ENCODE results near the gene TUBD1. TPM values are rescaled to one million over a fixed set of nuclear protein-coding genes. Genes with fewer than 3 reads are reported as not detected.

Gene TUBD1
- total and polyA plus RNA-seq, 2 donors (not counting 1 experiment from before 2014, with no cell fraction given): 5.7 to 20.0 TPM

DNA sequence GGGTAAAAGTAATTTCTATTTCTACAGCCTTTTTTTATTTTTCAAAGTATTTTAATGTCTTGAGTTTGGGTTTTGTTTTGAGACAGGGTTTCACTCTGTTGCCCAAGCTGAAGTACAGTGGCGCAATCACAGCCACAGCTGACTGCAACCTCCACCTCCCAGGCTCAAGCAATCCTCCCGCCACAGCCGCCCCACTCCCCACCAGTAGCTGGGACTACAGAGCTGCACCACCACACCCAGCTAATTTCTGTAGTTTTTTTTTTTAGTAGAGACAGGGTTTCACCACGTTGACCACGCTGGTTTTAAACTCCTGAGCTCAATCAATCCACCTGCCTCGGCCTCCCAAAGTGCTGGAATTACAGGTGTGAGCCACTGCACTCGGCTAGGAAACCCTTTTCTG lies 44.0 kb downstream of the TUBD1 start:
- CTCF ChIA-PET: interaction anchor here (1.6 to 3.2 kb wide), 4 partner anchors 10 to 62 kb away, joined by 3 to 15 read pairs (median 10); partner anchors contain the start of genes RPS6KB1 and TUBD1
- H3K27me3 Mint-ChIP-seq: no peaks in the 10 kb centered on the region
- H3K4me1 Mint-ChIP-seq: peaks cover 51% of the 10 kb centered on the region
- Histone ChIP-seq H4K20me1 (ENCODE audit: control insufficient read depth, insufficient read depth, low read length, poor library complexity, severe bottlenecking) (no peaks in the 10 kb centered on the region), H3K79me2 (ENCODE audit: control insufficient read depth, insufficient read depth, low read length) (no peaks in the 10 kb centered on the region), H3K9me3 (ENCODE audit: control extremely low read depth in 1 of 3, control insufficient read depth in 2 of 3, insufficient read depth in 1 of 3, low read length in 2 of 3) (no peaks in the 10 kb centered on the region), H3K4me1 (ENCODE audit: control insufficient read depth in 2 of 2, insufficient read depth in 2 of 2, low read length in 2 of 2) (peaks cover 42 to 54% of the 10 kb centered on the region in 2 donors), H2AFZ (ENCODE audit: insufficient read depth, low read depth, low read length, poor library complexity, severe bottlenecking) (peak overlapping the region; percentile 18), H3K27ac (ENCODE audit: low read length in 2 of 2) (peak overlapping the region in 1 of 2 donors; percentile 43), H3K9ac (ENCODE audit: low read length) (peak overlapping the region; percentile 50), H3K36me3 (replicated peaks in 1 of 2; ENCODE audit: control extremely low read depth in 1 of 2, control insufficient read depth in 1 of 2, extremely low read depth in 1 of 2, insufficient read depth in 2 of 2, low read length in 1 of 2) (no peaks in the 10 kb centered on the region), H3K4me2 (replicated peaks; ENCODE audit: low read depth, low read length, poor library complexity, severe bottlenecking) (peak overlapping the region; percentile 57), H3K4me3 (ENCODE audit: control extremely low read depth in 1 of 5, extremely low read depth in 1 of 5, insufficient read depth in 1 of 5, low read depth in 2 of 5, low read length in 4 of 5) (no peak overlapping the region), H3K27me3 (replicated peaks in 1 of 4; ENCODE audit: control extremely low read depth in 1 of 4, control insufficient read depth in 3 of 4, insufficient read depth in 4 of 4, low read length in 3 of 4) (no peaks in the 10 kb centered on the region)
- DNase-seq: peak; percentile 55
- peak overlapping the region; percentile 64 for H3K4me3 Mint-ChIP-seq
- ATAC-seq (ENCODE audit: low read depth): peak; percentile 49
- intact Hi-C loops (cut with micrococcal nuclease): loop anchor here (10.0 kb wide), 1 partner anchor 224 kb away; no protein-coding TSS in a partner anchor
- no CpG with 5 or more reads among the region's 7 CpGs for WGBS (ENCODE audit: insufficient coverage)
- H3K9me3 Mint-ChIP-seq (ENCODE audit: insufficient read depth): no peaks in the 10 kb centered on the region
- peak overlapping the region; percentile 72 for H3K27ac Mint-ChIP-seq
- no peak for TF ChIP-seq EZH2 (IDR thresholded peaks at IDR 0.05; ENCODE audit: borderline replicate concordance, insufficient read depth, low read depth, low read length, poor library complexity, severe bottlenecking)
- TF ChIP-seq, protein P1, sequence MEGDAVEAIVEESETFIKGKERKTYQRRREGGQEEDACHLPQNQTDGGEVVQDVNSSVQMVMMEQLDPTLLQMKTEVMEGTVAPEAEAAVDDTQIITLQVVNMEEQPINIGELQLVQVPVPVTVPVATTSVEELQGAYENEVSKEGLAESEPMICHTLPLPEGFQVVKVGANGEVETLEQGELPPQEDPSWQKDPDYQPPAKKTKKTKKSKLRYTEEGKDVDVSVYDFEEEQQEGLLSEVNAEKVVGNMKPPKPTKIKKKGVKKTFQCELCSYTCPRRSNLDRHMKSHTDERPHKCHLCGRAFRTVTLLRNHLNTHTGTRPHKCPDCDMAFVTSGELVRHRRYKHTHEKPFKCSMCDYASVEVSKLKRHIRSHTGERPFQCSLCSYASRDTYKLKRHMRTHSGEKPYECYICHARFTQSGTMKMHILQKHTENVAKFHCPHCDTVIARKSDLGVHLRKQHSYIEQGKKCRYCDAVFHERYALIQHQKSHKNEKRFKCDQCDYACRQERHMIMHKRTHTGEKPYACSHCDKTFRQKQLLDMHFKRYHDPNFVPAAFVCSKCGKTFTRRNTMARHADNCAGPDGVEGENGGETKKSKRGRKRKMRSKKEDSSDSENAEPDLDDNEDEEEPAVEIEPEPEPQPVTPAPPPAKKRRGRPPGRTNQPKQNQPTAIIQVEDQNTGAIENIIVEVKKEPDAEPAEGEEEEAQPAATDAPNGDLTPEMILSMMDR (IDR thresholded peaks at IDR 0.05): no peak
- POLR2A ChIA-PET: interaction anchor here (0.7 to 3.1 kb wide), 3 partner anchors 10 to 61 kb away, joined by 3 to 24 read pairs (median 3); no protein-coding TSS in a partner anchor

DNA sequence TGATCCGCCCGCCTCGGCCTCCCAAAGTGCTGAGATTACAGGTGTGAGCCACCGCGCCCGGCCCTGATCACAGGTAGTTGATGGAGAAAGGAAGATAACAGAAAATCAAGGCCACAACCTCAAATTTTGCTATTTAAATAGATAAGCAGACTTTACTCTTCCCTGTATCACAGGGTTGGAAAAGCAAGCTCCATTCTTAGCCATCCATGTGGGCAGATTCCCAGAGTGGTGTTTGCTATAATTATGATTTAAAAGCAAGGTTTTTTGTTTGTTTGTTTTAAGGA lies 44.4 kb downstream of the TUBD1 start:
- no peak for DNase-seq
- H3K4me1 Mint-ChIP-seq: peaks cover 51% of the 10 kb centered on the region
- no peaks in the 10 kb centered on the region for H3K27me3 ChIP-seq (replicated peaks in 1 of 4; ENCODE audit: control extremely low read depth in 1 of 4, control insufficient read depth in 3 of 4, insufficient read depth in 4 of 4, low read length in 3 of 4)
- H3K9ac ChIP-seq (ENCODE audit: low read length): peak overlapping the region; percentile 50
- POLR2A ChIA-PET: interaction anchor here (0.7 to 3.1 kb wide), 3 partner anchors 10 to 45 kb away, joined by 3 to 24 read pairs (median 3); partner anchors contain the start of genes RPS6KB1 and TUBD1
- H3K36me3 ChIP-seq (replicated peaks in 1 of 2; ENCODE audit: control extremely low read depth in 1 of 2, control insufficient read depth in 1 of 2, extremely low read depth in 1 of 2, insufficient read depth in 2 of 2, low read length in 1 of 2): no peaks in the 10 kb centered on the region
- no peak for TF ChIP-seq EZH2 (IDR thresholded peaks at IDR 0.05; ENCODE audit: borderline replicate concordance, insufficient read depth, low read depth, low read length, poor library complexity, severe bottlenecking)
- TF ChIP-seq, protein P1 (IDR thresholded peaks at IDR 0.05): no peak
- H3K27ac ChIP-seq (ENCODE audit: low read length in 2 of 2): peak overlapping the region in 1 of 2 donors; percentile 43
- peak overlapping the region; percentile 64 for H3K4me3 Mint-ChIP-seq
- H4K20me1 ChIP-seq (ENCODE audit: control insufficient read depth, insufficient read depth, low read length, poor library complexity, severe bottlenecking): no peaks in the 10 kb centered on the region
- intact Hi-C loops (cut with micrococcal nuclease): loop anchor here (10.0 kb wide), 1 partner anchor 224 kb away; no protein-coding TSS in a partner anchor
- peak overlapping the region; percentile 57 for H3K4me2 ChIP-seq (replicated peaks; ENCODE audit: low read depth, low read length, poor library complexity, severe bottlenecking)
- no peak overlapping the region for H3K4me3 ChIP-seq (ENCODE audit: control extremely low read depth in 1 of 5, extremely low read depth in 1 of 5, insufficient read depth in 1 of 5, low read depth in 2 of 5, low read length in 4 of 5)
- no peaks in the 10 kb centered on the region for H3K27me3 Mint-ChIP-seq
- peak overlapping the region; percentile 18 for H2AFZ ChIP-seq (ENCODE audit: insufficient read depth, low read depth, low read length, poor library complexity, severe bottlenecking)
- no peaks in the 10 kb centered on the region for H3K9me3 Mint-ChIP-seq (ENCODE audit: insufficient read depth)
- no peaks in the 10 kb centered on the region for H3K9me3 ChIP-seq (ENCODE audit: control extremely low read depth in 1 of 3, control insufficient read depth in 2 of 3, insufficient read depth in 1 of 3, low read length in 2 of 3)
- ATAC-seq (ENCODE audit: low read depth): no peak
- H3K27ac Mint-ChIP-seq: peak overlapping the region; percentile 77
- peaks cover 42 to 52% of the 10 kb centered on the region in 2 donors for H3K4me1 ChIP-seq (ENCODE audit: control insufficient read depth in 2 of 2, insufficient read depth in 2 of 2, low read length in 2 of 2)
- CTCF ChIA-PET: interaction anchor here (1.6 to 3.2 kb wide), 4 partner anchors 9 to 62 kb away, joined by 3 to 15 read pairs (median 8); partner anchors contain the start of genes RPS6KB1 and TUBD1
- H3K79me2 ChIP-seq (ENCODE audit: control insufficient read depth, insufficient read depth, low read length): no peaks in the 10 kb centered on the region
- no CpG with 5 or more reads among the region's 6 CpGs for WGBS (ENCODE audit: insufficient coverage)
